GM12878 (cell line): ENCODE results near the gene APBB1IP. TPM values are rescaled to one million over a fixed set of nuclear protein-coding genes. Genes with fewer than 3 reads are reported as not detected.

ENCODE experiments used
- ATAC-seq: fragments of 200-7000 bp; cut with Tn5 transposase; 3 replicates; pipeline ENCODE4 v1.9.1; 2020; ENCODE audit warnings: mild to moderate bottlenecking, moderate library complexity
- BruUV-seq: library from RNA; stranded (reverse); fragments of 400-500 nt; replicated peaks from 2 replicates; lab custom pipeline; 2021; lab: Mats Ljungman, UMichigan
- CTCF ChIA-PET: fragments of 300-600 bp; sonication (Branson Sonifier 250); formaldehyde crosslinking; extraction: SDS; loops from one replicate; lab custom pipeline; 2021; ENCODE audit warnings: inconsistent platforms; lab: Yijun Ruan, JAX
- POLR2A ChIA-PET: fragments of 350-600 bp; formaldehyde crosslinking; extraction: SDS; loops from one replicate; lab custom pipeline; 2021; ENCODE audit warnings: inconsistent platforms; lab: Charles Lee
- RAD21 ChIA-PET: fragments of 300-600 bp; sonication (Branson Sonifier 250); formaldehyde crosslinking; loops from one replicate; lab custom pipeline; 2023; ENCODE audit warnings: antibody characterized with exemption; ENCODE audit not compliant: unreplicated experiment; lab: Charles Lee
- SMC1A ChIA-PET: fragments of 300-600 bp; sonication (Branson Sonifier 250); formaldehyde crosslinking; loops from one replicate; lab custom pipeline; 2023; ENCODE audit not compliant: unreplicated experiment, uncharacterized antibody; lab: Charles Lee
- DNase-seq: peaks from one replicate; pipeline ENCODE4 v3.0.0-alpha.2; 2011; ENCODE audit warnings: low read depth, low spot score
- FAIRE-seq: peaks from 3 replicates; lab custom pipeline; 2011; peaks lifted over from hg19 to GRCh38; lab: Jason Lieb, UNC
- H2AFZ ChIP-seq: 2 replicates; pipeline ENCODE4 v1.6.0; 2011; ENCODE audit warnings: low read depth, low read length, control low read depth; ENCODE audit not compliant: control insufficient read depth
- H3K27ac ChIP-seq: 2 replicates; pipeline ENCODE4 v1.5.1; 2011; ENCODE audit warnings: control low read depth; ENCODE audit not compliant: control insufficient read depth, insufficient read depth
- H3K27me3 ChIP-seq, 2 experiments: replicated peaks in 1 of 2; 2 replicates each; pipeline versions ENCODE4 v1.6.0 to v1.6.1; 2011; ENCODE audit warnings: low read length in 1 of 2; ENCODE audit not compliant: control insufficient read depth in 2 of 2, insufficient read depth in 2 of 2
- H3K36me3 ChIP-seq, 2 experiments: 2 replicates each; pipeline ENCODE4 v1.5.1; 2011; ENCODE audit warnings: low read length in 1 of 2; ENCODE audit not compliant: control insufficient read depth in 2 of 2, insufficient read depth in 2 of 2
- H3K4me1 ChIP-seq: 2 replicates; pipeline ENCODE4 v1.6.1; 2011; ENCODE audit warnings: mild to moderate bottlenecking, low read length, moderate library complexity, mixed read lengths; ENCODE audit not compliant: control insufficient read depth, insufficient read depth
- H3K4me2 ChIP-seq: 2 replicates; pipeline ENCODE4 v1.6.0; 2011; ENCODE audit warnings: control low read depth; ENCODE audit not compliant: control insufficient read depth, insufficient read depth
- H3K4me3 ChIP-seq: fragments of 200-600 bp; sonication (generic); 2 replicates; pipeline ENCODE4 v1.5.1; 2016
- H3K79me2 ChIP-seq: 2 replicates; pipeline ENCODE4 v1.6.0; 2011; ENCODE audit warnings: low read length; ENCODE audit not compliant: control insufficient read depth, insufficient read depth
- H3K9ac ChIP-seq: 2 replicates; pipeline ENCODE4 v1.8.0; 2011; ENCODE audit warnings: low read length, control low read depth, mixed read lengths; ENCODE audit not compliant: control insufficient read depth, insufficient read depth
- H3K9me3 ChIP-seq: replicated peaks from 3 replicates; pipeline ENCODE4 v1.5.1; 2011; ENCODE audit warnings: mild to moderate bottlenecking, low read length; ENCODE audit not compliant: control insufficient read depth, insufficient read depth
- H4K20me1 ChIP-seq: 2 replicates; pipeline ENCODE4 v1.6.0; 2011; ENCODE audit not compliant: control insufficient read depth, insufficient read depth
- CBX5 ChIP-seq: sonication (generic); IDR thresholded peaks from 2 replicates; pipeline ENCODE4 v1.6.1; 2016; ENCODE audit warnings: low read depth, moderate library complexity, mild to moderate bottlenecking, inconsistent platforms
- CUX1 ChIP-seq: IDR thresholded peaks from 2 replicates; pipeline ENCODE4 v1.6.1; 2012; ENCODE audit warnings: improper control_type of control experiment, low read depth, low read length; ENCODE audit not compliant: insufficient replicate concordance
- E4F1 ChIP-seq: fragments of 450-650 bp; IDR thresholded peaks from 2 replicates; pipeline ENCODE4 v1.6.1; 2018; ENCODE audit warnings: borderline replicate concordance, mild to moderate bottlenecking; ENCODE audit not compliant: partially characterized antibody
- PKNOX1 ChIP-seq: fragments of 450-650 bp; IDR thresholded peaks from 2 replicates; pipeline ENCODE4 v1.6.1; 2016; ENCODE audit warnings: mild to moderate bottlenecking
- RAD51 ChIP-seq: fragments of 450-650 bp; IDR thresholded peaks from 2 replicates; pipeline ENCODE4 v1.6.1; 2016; ENCODE audit warnings: moderate library complexity, mild to moderate bottlenecking, inconsistent platforms
- RCOR1 ChIP-seq: conservative IDR thresholded peaks from 2 replicates; pipeline ENCODE4 v1.6.1; 2012; ENCODE audit warnings: low read depth, low read length, improper control_type of control experiment
- TBL1XR1 ChIP-seq: IDR thresholded peaks from 2 replicates; pipeline ENCODE4 v1.6.1; 2012; ENCODE audit warnings: low read depth, low read length, improper control_type of control experiment
- WGBS: methylation state at CpG from one replicate; pipeline ENCODE4 v1.1.6; 2016; ENCODE audit warnings: low lambda C conversion rate; ENCODE audit not compliant: insufficient replicate concordance, insufficient coverage; ENCODE audit errors: missing lambda C conversion rate; 5-methylcytosine and 5-hydroxymethylcytosine counted together
- in situ Hi-C: fragments of 300-500 bp; cut with MboI; formaldehyde crosslinking; loops from 9 replicates; pipeline ENCODE4 v1.14.3; 2018; ENCODE audit warnings: mixed read lengths
- intact Hi-C: fragments of 100-400 bp; cut with micrococcal nuclease; formaldehyde crosslinking; loops from one replicate; pipeline ENCODE4 v1.14.2; 2022; ENCODE audit not compliant: unreplicated experiment
- polyA plus RNA-seq, 11 experiments: library from polyadenylated mRNA; depleted of rRNA in 4 of 11; unstranded in 6 of 11; stranded (reverse) in 5 of 11; fragments of >200 nt; fragmentation: Nextera tagmentation in 4 of 11; fragmentation: Illumina TruSeq in 1 of 11; extraction: Ambion mirVana in 4 of 11; extraction: Trizol in 1 of 11; gene quantifications; 1 replicate in 1 of 11; 2 replicates in 10 of 11; pipeline versions ENCODE4 v1.2.1 to v1.2.3, GENCODE V29; 2011 to 2016; ENCODE audit warnings: inconsistent platforms in 2 of 11, missing spikeins in 2 of 11, low read depth in 1 of 11
- total RNA-seq, 4 experiments: library from RNA; depleted of rRNA in 3 of 4; stranded (reverse); fragments of >200 nt in 3 of 4; fragmentation: Illumina TruSeq in 1 of 4; extraction: Trizol in 1 of 4; gene quantifications; 2 replicates each; pipeline versions ENCODE4 v1.2.1 to v1.2.3, GENCODE V29; 2013 to 2021

APBB1IP gene
- total and polyA plus RNA-seq, 10 of the 15 experiments (the other 5 are each of a cell fraction or from before 2014, with no cell fraction given), result 7.3 to 67.4 (median 19.9) TPM

GRCh38 chr10:26567351-26567721 is 129.2 kb downstream of the APBB1IP start:
- WGBS, result 92% methylated on average over 4 of the region's 10 CpGs
- no peaks in the 10 kb centered on the region for H4K20me1 ChIP-seq
- RAD21 ChIA-PET, result no interaction called here
- H3K27me3 ChIP-seq, result no peaks in the 10 kb centered on the region
- no peak overlapping the region for H3K4me3 ChIP-seq
- in situ Hi-C loops, result no loop called here
- TF ChIP-seq CUX1, result no peak
- TF ChIP-seq TBL1XR1, result no peak
- no peak for TF ChIP-seq CBX5
- no peak for TF ChIP-seq E4F1
- no peak for TF ChIP-seq RAD51
- TF ChIP-seq PKNOX1, result no peak
- TF ChIP-seq RCOR1, result no peak
- no peak overlapping the region for H2AFZ ChIP-seq
- no peaks in the 10 kb centered on the region for H3K79me2 ChIP-seq
- no peak overlapping the region for H3K27ac ChIP-seq
- BruUV-seq, result no TSS peak
- SMC1A ChIA-PET, result no interaction called here
- H3K4me1 ChIP-seq, result no peaks in the 10 kb centered on the region
- H3K36me3 ChIP-seq, result peaks cover 7 to 25% of the 10 kb centered on the region in 2 experiments
- no peak overlapping the region for H3K9ac ChIP-seq
- H3K9me3 ChIP-seq, result no peaks in the 10 kb centered on the region; the same call in 2 of the 3 replicates
- intact Hi-C loops, result no loop called here
- CTCF ChIA-PET, result interaction anchor here (1.8 kb wide), 1 partner anchor 10 kb away, joined by 4 read pairs; no protein-coding TSS in a partner anchor
- ATAC-seq (no peak), DNase-seq (no peak), FAIRE-seq (no peak)
- H3K4me2 ChIP-seq, result no peak overlapping the region
- POLR2A ChIA-PET, result no interaction called here
